ENCODE measurements around the gene NT5C1A.

Gene NT5C1A

DNA sequence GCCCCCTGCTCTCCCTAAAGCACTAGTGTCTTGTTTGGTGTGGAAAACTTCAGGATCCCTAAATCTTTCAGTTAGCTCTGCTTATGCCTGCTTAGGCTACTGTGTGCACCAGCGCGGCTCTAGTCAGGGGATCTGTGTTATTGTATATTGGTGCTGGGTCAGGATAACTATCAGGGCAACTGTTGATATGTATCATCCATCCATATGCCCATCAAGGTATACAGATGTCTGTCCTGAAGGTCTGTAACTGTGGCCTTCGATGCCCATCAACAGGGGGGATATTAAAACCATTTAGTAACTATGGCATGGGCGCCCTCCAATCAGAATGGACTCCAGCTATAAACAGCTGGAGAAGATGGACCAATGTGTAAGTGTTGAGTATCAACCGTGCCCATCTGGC is 12.4 kb downstream of the NT5C1A start:
- DNase-seq (ENCODE audit: low read depth, low spot score) = no peak

- DNase-seq (ENCODE audit: low read depth, low spot score) = no peak
Measured at GRCh38 chr1:39659110-39659509, 12.8 kb downstream of the NT5C1A start.

GRCh38 chr1:39657923-39658485 is 13.9 kb downstream of the NT5C1A start:
- DNase-seq (ENCODE audit: low read depth, low spot score) = no peak

GRCh38 chr1:39657402-39657801 is 14.5 kb downstream of the NT5C1A start:
- no peak for DNase-seq (ENCODE audit: low read depth, low spot score)

- no peak for DNase-seq (ENCODE audit: low read depth, low spot score)
Measured at GRCh38 chr1:39656391-39656790, 15.5 kb downstream of the NT5C1A start.

DNA sequence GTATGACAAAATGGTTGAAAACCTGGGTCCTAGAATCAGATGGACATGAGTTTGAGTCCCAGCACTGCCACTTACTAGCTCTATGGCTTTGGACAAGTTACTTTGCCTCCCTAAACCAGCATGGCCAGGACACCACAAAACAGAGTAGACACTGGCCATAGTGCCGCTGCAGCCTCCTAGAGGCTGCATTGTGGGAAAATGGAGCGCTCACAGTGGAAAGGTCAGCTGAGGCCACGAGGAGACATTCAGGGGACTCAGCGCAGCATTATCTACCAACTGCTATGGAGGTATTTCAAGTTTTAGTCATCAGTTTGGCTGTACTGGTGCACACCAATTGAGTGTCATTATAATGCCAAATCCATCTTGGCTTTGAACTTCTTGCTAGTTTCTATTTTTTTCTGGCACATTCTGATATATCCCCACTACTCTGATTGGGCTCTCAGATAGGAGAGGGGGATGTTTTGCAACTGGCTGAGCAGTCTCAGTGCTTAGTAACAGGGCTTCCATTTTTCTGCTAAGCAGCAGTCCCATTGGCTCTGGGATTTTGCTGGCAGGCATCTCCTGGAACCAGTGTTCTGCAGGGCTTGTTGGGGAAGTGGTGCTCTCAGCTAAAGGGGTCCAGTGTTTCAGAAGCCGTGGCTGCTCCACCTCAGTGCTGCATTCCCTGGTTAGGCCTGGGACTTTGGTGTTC is 16.2 kb downstream of the NT5C1A start:
- DNase-seq (ENCODE audit: low read depth, low spot score) = no peak

DNA sequence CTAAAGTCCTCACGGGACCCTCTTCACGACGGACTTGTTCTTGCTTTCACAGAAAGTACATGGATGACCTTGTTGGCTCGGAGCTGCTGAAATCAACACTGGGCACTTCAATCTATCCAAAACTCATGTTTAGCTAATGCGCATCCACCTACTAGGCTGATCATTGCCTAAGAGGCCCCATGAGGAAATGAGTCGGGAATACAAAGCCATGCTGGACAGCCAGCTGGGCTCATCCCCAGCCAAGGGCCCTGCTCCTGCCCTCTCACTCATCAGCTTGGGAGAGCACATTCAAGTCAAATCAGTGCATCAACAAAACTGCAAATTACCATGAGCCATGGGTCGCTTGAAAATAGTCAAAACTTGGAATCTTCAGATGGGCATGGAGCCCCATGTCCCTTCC is 17.6 kb downstream of the NT5C1A start:
- no peak for DNase-seq (ENCODE audit: low read depth, low spot score)

DNA sequence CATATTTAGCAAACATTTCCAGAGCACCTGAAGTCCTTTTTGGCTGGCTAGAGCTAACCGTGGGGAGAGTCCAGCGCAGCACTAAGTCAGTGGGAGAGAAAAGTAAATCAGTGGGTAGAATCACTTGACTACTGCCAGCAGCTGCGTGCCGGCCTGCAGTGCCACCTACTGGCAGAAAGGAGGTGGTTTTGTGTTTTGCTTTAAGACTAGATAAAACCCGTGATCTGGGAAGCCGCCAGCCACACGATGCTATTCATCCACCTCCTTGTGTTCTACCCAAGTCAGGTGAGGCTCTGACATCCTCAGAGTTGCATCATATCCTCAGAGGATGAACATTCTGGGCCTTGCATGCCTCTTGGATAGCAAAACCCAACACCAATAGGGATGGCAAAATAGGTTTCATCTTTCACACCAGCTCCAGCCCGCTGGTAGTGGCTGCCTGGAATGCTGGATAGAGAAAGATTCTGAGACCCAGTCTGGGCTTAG is 18.3 kb downstream of the NT5C1A start:
- DNase-seq (ENCODE audit: low read depth, low spot score) = peak; percentile 68

GRCh38 chr1:39652554-39652953 is 19.4 kb downstream of the NT5C1A start:
- DNase-seq (ENCODE audit: low read depth, low spot score) = no peak

GRCh38 chr1:39652105-39652504 is 19.8 kb downstream of the NT5C1A start:
- no peak for DNase-seq (ENCODE audit: low read depth, low spot score)

GRCh38 chr1:39650431-39650830 is 21.5 kb downstream of the NT5C1A start:
- DNase-seq (ENCODE audit: low read depth, low spot score) = no peak

- no peak for DNase-seq (ENCODE audit: low read depth, low spot score)
Measured at GRCh38 chr1:39649636-39650185, 22.2 kb downstream of the NT5C1A start.

GRCh38 chr1:39648496-39648895 is 23.4 kb downstream of the NT5C1A start:
- DNase-seq (ENCODE audit: low read depth, low spot score) = no peak

DNA sequence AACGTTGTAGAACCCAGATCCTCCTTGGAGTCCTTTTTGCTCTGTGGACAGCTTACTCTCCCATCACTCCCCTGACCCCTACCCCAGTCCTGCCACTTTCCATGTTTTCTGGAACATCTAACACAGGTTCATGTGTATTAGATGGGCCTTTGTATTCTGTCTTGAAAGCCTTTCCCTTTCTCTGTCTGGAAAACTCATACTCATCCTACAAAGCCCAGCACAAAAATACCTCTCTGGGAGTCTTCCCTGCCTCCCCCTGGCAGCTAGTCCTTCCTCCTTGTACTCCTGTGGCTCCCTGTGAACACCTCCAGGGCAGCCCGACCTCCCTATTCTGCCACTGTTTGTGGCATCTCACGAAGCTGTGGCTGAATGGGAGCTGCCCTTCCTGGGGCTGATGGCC is 24.7 kb downstream of the NT5C1A start:
- no peak for DNase-seq (ENCODE audit: low read depth, low spot score)

GRCh38 chr1:39646232-39647081 is 25.4 kb downstream of the NT5C1A start:
- DNase-seq (ENCODE audit: low read depth, low spot score) = peak; percentile 50

GRCh38 chr1:39645411-39646043 is 26.4 kb downstream of the NT5C1A start:
- DNase-seq (ENCODE audit: low read depth, low spot score) = no peak

DNA sequence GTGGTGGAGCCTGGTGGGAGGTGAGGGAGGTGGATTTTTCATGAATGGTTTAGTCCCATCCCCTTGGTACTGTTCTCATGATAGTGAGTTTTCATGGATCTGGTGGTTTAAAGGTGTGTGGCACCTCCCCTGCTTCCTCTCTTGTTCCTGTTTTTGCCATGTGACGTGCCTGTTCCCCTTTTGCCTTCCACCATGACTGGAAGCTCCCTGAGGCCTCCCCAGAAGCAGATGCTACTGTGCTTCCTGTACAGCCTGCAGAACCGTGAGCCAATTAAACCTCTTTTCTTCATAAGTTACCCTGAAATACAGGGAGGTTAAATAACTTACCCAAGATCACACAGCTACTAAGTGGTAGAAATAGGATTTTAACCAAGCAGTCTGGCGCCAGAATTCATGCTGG is 28.2 kb downstream of the NT5C1A start:
- DNase-seq (ENCODE audit: low read depth, low spot score) = no peak

DNA sequence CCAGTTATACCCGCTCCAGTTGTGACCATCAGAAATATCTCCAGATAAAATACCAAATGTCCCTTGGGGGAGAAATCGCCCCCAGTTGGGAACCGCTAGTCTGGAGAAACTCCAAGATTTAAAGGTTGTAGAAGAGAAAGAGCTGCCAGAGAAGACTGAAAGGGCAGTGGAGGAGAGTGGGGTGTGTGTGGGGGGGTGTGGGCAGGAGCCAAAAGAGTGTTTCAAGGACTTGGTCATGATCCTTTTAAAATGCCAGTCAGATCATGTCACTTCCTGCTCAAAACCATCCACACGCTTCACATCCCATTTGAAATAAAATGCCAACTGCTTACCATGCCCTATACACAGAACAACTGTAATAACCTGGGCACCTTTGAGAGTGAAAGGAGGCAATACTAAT is 29.1 kb downstream of the NT5C1A start:
- DNase-seq (ENCODE audit: low read depth, low spot score) = no peak

DNA sequence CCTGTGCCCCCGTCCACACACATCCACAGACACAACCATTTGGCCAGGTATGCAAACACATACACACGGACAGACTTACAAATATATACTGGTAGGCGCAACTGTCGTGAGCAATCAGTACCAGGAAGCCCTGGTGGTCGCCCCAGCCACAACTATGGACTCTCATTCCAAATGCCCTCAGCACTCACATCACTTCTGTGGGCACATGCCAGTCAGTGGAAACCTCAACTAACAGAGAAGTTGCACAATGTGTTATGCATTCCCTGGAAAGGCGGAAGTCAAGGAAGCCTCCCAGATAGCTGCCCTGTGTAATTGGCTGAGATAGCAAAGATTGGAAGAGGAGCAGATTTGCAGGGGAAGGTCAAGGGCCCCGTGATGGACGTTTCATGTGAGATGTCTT is 31.0 kb downstream of the NT5C1A start:
- no peak for DNase-seq (ENCODE audit: low read depth, low spot score)

DNA sequence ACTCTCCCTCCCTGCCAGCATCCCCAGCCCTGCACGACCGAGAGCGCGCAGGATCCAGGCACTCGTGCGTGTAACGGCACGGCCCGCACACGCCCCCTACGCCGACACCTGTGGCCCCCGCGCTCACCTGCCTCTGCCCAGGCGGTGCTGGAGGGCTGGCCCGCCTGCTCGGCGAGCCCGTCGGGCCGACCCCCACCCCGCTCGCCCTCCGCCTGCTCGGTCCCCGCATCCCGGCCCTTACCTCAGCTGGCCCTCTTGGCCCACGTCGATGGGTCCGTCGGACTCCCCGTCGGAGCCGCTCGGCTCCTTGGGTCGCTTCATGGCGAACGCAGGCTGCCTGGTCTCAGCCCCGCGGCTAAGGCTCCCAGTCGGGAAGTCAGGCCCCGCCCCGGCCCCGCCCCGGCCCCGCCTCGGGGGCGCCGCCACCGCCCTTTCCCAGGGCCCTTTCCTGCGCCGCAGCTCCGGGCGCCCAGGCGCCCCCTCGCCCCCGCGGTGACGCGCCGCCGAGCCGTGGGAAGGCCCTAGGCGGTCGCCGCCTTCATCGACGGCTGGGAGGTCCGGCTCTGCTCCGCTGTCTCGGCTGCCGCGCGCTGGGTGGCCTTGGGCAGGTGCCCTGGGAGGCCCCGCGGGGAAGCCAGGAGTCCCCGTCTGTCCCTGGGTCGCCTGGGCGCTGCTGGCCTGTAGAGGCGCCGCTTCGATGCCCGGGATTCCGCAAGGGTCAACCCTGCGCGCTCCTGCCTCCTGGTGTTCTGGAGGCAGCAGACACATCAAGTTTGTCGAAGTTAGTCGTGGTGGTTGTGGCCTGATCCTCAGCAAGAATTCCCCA is 32.4 kb downstream of the NT5C1A start, which contains the start of gene HEYL:
HEYL (minus strand) TSS at position 339 of the 826 bp plus-strand sequence; CDS start at position 321, 18 bp downstream.
- DNase-seq (ENCODE audit: low read depth, low spot score) = no peak

DNA sequence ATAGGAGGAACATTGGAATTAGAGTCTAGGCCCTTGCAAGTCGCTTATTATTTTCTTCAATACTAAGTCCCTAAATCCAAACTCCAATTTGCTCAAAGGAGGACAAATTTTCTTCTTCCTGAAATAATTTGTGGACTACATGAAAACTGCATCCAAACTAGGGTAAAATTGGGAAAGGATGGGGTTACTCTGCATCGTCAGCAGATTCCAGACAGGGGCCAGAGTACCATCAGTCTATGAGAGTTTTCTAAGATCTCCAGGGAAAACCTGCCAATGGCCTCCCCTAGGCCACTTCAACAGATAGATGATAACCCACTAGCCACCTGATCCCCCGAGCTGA is 33.0 kb downstream of the NT5C1A start:
- DNase-seq (ENCODE audit: low read depth, low spot score) = no peak
